K562 (cell line): ENCODE measurements around the gene MAU2. TPM values are rescaled to one million over a fixed set of nuclear protein-coding genes. Genes with fewer than 3 reads are reported as not detected.

Experiments
- ARID4B ChIP-seq: sonication (generic); formaldehyde crosslinking; IDR thresholded peaks from 2 replicates; pipeline ENCODE4 v1.8.0; 2022; ENCODE audit warnings: mild to moderate bottlenecking, missing genetic modification reagents
- CC2D1A ChIP-seq: fragments of 450-650 bp; IDR thresholded peaks from 2 replicates; pipeline ENCODE4 v1.6.1; 2017; ENCODE audit warnings: mild to moderate bottlenecking
- CREB5 ChIP-seq: fragments of 250-450 bp; sonication (Bioruptor Pico); IDR thresholded peaks from 2 replicates; pipeline ENCODE4 v1.5.0; 2020; ENCODE audit warnings: mild to moderate bottlenecking
- ELF1 ChIP-seq: fragments of 200-800 bp; sonication (Bioruptor generic); IDR thresholded peaks from 2 replicates; pipeline ENCODE4 v1.6.1; 2016; ENCODE audit warnings: missing genetic modification characterization, missing compliant biosample characterization
- FOXP1 ChIP-seq: sonication (generic); formaldehyde crosslinking; IDR thresholded peaks from 2 replicates; pipeline ENCODE4 v1.8.0; 2022; ENCODE audit warnings: mild to moderate bottlenecking, missing genetic modification reagents
- MTA1 ChIP-seq: fragments of 450-650 bp; IDR thresholded peaks from 2 replicates; pipeline ENCODE4 v1.6.1; 2017; ENCODE audit warnings: borderline replicate concordance
- MYC ChIP-seq, 2 experiments: fragments of 250-450 bp in 1 of 2; sonication (Bioruptor Pico) in 1 of 2; IDR thresholded peaks; 2 replicates each; pipeline versions ENCODE4 v1.5.1 to v1.6.1; 2012 to 2021; ENCODE audit warnings: low read depth in 2 of 2, borderline replicate concordance in 1 of 2, improper control_type of control experiment in 1 of 2, low read length in 1 of 2, mild to moderate bottlenecking in 1 of 2, moderate library complexity in 1 of 2
- POU5F1 ChIP-seq: fragments of 150-350 bp; IDR thresholded peaks from 2 replicates; pipeline ENCODE4 v1.6.1; 2014; ENCODE audit warnings: borderline replicate concordance, low read length, low read depth, mild to moderate bottlenecking; ENCODE audit not compliant: partially characterized antibody
- RBM14 ChIP-seq: fragments of 200-400 bp; formaldehyde crosslinking; IDR thresholded peaks from 2 replicates; pipeline ENCODE4 v1.6.1; 2018; ENCODE audit warnings: low read depth, mild to moderate bottlenecking, low read length, moderate library complexity, borderline replicate concordance; ENCODE audit not compliant: insufficient read depth
- RBM15 ChIP-seq: fragments of 200-400 bp; formaldehyde crosslinking; IDR thresholded peaks from 2 replicates; pipeline ENCODE4 v1.6.1; 2018; ENCODE audit warnings: mild to moderate bottlenecking, low read length, moderate library complexity; ENCODE audit not compliant: insufficient read depth
- RNF2 ChIP-seq: sonication (generic); IDR thresholded peaks from 2 replicates; pipeline ENCODE4 v1.6.1; 2016
- TAL1 ChIP-seq: fragments of 450-650 bp; IDR thresholded peaks from 2 replicates; pipeline ENCODE4 v1.6.1; 2016; ENCODE audit warnings: mild to moderate bottlenecking
- ZEB2 ChIP-seq: fragments of 450-650 bp; IDR thresholded peaks from 2 replicates; pipeline ENCODE4 v1.6.1; 2016
- ZMIZ1 ChIP-seq, 2 experiments: fragments of 150-350 bp in 1 of 2; IDR thresholded peaks; 2 replicates each; pipeline ENCODE4 v1.6.1; 2012 to 2016; ENCODE audit warnings: low read depth in 2 of 2, low read length in 2 of 2, mild to moderate bottlenecking in 1 of 2, moderate library complexity in 1 of 2
- ZNF175 ChIP-seq: fragments of 200-800 bp; sonication (Bioruptor generic); IDR thresholded peaks from 2 replicates; pipeline ENCODE4 v1.6.1; 2016; ENCODE audit warnings: low read depth, mild to moderate bottlenecking, missing genetic modification characterization, missing compliant biosample characterization
- ZNF584 ChIP-seq: fragments of 200-800 bp; sonication (Bioruptor generic); IDR thresholded peaks from 2 replicates; pipeline ENCODE4 v1.6.1; 2016; ENCODE audit warnings: low read depth, mild to moderate bottlenecking, missing genetic modification characterization, missing compliant biosample characterization
- ZNF780A ChIP-seq: fragments of 250-450 bp; sonication (Bioruptor Pico); IDR thresholded peaks from 2 replicates; pipeline ENCODE4 v1.5.0; 2021; ENCODE audit warnings: mild to moderate bottlenecking
- polyA plus RNA-seq, 8 experiments: library from polyadenylated mRNA; depleted of rRNA in 4 of 8; stranded (reverse) in 5 of 8; unstranded in 3 of 8; fragments of >200 nt; fragmentation: Nextera tagmentation in 2 of 8; fragmentation: Illumina TruSeq in 1 of 8; extraction: Ambion mirVana in 2 of 8; extraction: Trizol in 1 of 8; gene quantifications; 2 replicates each; pipeline versions ENCODE4 v1.2.1 to v1.2.3, GENCODE V29; 2011 to 2014; ENCODE audit warnings: inconsistent platforms in 1 of 8, missing spikeins in 1 of 8
- total RNA-seq, 7 experiments: library from RNA; depleted of rRNA in 6 of 7; stranded (reverse); fragments of >200 nt in 6 of 7; fragmentation: Illumina TruSeq in 2 of 7; extraction: Trizol in 2 of 7; gene quantifications; 2 replicates each; pipeline versions ENCODE4 v1.2.1 to v1.2.3, GENCODE V29; 2011 to 2021; ENCODE audit warnings: low replicate concordance in 1 of 7

The MAU2 gene
- total and polyA plus RNA-seq, 9 of the 15 experiments (the other 6 are each of a cell fraction or from before 2014, with no cell fraction given), result 1.2 to 48.1 (median 19.4) TPM

DNA sequence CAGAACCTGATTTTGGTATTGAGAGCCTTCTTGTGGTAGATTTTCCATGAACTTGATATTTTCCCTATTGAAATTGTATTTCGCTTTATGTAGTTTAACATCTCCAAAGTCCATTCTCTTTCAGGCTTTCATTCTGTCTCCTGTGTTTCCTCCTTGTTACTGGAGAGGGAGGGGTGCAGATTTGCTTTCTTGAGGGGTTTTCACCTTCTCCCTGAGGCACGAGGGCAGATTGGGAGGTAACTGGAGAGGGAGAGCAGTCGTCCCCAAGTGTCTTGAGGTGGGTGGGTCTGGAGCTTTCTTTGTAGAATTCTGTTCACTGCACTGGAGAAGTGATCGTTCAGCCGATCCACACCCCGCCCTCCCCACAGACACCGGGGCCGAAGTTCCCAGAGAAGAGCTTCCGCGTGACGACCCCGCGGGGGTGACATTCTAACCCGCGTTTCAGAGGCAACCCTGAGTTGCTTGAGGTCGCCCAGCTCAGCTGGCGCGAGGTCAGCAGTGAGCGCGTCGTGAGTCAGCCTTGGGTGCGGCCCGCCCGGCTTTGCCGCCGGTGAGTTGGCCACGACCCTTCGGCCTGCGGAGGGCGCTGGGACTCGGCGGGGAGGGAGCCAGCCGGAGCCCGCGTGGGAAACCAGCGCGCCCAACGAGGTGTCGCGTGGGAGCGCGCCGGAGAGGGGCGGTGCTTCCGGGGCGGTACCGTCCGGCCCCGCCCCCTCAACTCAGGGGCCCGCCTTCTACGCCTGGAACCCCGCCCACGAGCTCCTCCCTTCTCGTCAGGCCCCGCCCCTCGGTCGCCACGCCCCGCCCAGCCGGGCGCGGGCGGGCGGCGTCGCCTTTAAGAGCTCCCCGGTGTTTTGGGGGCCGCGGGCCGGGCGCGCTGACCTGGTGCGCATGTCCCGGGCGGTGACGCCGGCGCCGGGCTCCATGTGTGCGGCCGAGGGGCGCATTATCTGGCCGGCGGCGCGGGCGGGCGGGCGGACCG, 84.5 kb downstream of the MAU2 start, which contains the start of gene GATAD2A (continued):
- TF ChIP-seq ZMIZ1 (IDR thresholded peaks at IDR 0.05; ENCODE audit: low read depth in 2 of 2, low read length in 2 of 2) (no peak; a peak in 1 of 4 replicates), ZEB2 (peak; percentile 87), RBM15 (no peak), CC2D1A (no peak), RNF2 (peak; percentile 96), POU5F1 (no peak), TAL1 (no peak), RBM14 (no peak), ZNF175 (CRISPR knock-in tag) (peak; percentile 62; the same call in 1 of the 2 replicates), ARID4B (CRISPR knock-in tag) (peak; percentile 97), CREB5 (no peak), MTA1 (peak; percentile 96), FOXP1 (peak; percentile 96), MYC (IDR thresholded peaks at IDR 0.05; ENCODE audit: low read depth, low read length) (peak; percentile 94), MYC (CRISPR knock-in tag; IDR thresholded peaks at IDR 0.05; ENCODE audit: borderline replicate concordance, low read depth) (no peak), ZNF780A (CRISPR knock-in tag) (no peak), ELF1 (peak; percentile 57), ZNF584 (peak; percentile 75; the same call in 1 of the 2 replicates)
